Activated CD4-positive, alpha-beta T cell treated with anti-CD3 and anti-CD28 coated beads for 48 hours (primary cell): ENCODE results near the gene KRTAP19-5.

ENCODE experiments used
- DNase-seq: peaks from one replicate; pipeline ENCODE4 v3.0.0-alpha.2; 2020

The KRTAP19-5 gene

DNA sequence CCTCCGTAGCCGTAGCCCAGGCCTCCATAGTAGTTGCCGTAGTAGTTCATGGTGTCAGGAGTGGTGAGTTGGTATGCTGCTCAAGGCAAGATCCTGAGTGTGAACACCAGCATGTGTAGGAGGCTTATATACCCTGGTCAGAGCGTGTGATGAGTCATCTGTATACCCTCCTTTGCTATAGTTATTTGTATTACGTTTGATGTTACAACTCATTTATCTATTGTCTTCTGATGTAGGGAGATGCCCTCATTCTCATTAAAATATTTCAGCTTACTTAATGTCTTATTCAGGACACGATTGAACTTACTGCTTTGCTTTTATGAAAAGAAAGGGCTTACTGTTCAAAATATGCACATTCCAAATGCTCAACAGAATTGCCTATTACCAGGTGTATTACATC lies at the start of gene KRTAP19-5:
Gene KRTAP19-5 (minus strand): TSS at position 101 of the 400 bp plus-strand sequence. CDS start 51 bp downstream, at position 50.
- DNase-seq, result no peak

- DNase-seq, result no peak
Observed at GRCh38 chr21:30541764-30542163, 39.8 kb upstream of the KRTAP19-5 start, which contains the start of gene KRTAP19-6. KRTAP19-6 (minus strand) TSS chr21:30541864; CDS start chr21:30541833, 31 bp downstream.

- no peak for DNase-seq
Observed at GRCh38 chr21:30518876-30519275, 16.9 kb upstream of the KRTAP19-5 start.

DNA sequence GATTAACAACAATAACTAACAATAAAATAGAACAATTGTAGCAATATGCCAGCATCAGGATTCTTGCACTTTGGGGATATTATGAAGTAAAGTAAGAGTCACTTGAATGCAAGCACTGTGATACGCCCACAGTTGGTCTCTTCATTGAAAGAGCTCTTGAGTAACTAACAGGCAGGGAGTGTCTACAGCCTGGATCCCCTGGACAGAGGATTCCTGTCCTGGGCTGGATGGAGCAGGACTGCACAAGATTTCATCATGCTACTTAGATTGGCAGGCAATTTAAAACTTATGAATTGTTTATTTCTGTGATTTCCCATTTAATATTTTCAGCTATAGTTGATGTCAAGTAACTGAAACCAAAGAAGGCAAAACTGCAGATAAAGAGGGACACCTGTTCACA lies 13.7 kb upstream of the KRTAP19-5 start:
- DNase-seq, result no peak

- peak; percentile 14 for DNase-seq
Observed at GRCh38 chr21:30505621-30506205, 3.8 kb upstream of the KRTAP19-5 start.

GRCh38 chr21:30497065-30497464 lies 4.9 kb downstream of the KRTAP19-5 start, which contains the start of gene KRTAP19-4:
KRTAP19-4 (minus strand) TSS chr21:30497165; CDS start chr21:30497110, 55 bp downstream.
- DNase-seq, result no peak

GRCh38 chr21:30491963-30492428 lies 9.9 kb downstream of the KRTAP19-5 start, which contains the start of gene KRTAP19-3:
KRTAP19-3 (minus strand) TSS chr21:30492013; CDS start chr21:30491957, 56 bp downstream.
- no peak for DNase-seq

GRCh38 chr21:30487336-30487735 lies 14.6 kb downstream of the KRTAP19-5 start, which contains the start of gene KRTAP19-2:
KRTAP19-2 (minus strand) TSS chr21:30487436; CDS start chr21:30487348, 88 bp downstream.
- DNase-seq, result no peak

DNA sequence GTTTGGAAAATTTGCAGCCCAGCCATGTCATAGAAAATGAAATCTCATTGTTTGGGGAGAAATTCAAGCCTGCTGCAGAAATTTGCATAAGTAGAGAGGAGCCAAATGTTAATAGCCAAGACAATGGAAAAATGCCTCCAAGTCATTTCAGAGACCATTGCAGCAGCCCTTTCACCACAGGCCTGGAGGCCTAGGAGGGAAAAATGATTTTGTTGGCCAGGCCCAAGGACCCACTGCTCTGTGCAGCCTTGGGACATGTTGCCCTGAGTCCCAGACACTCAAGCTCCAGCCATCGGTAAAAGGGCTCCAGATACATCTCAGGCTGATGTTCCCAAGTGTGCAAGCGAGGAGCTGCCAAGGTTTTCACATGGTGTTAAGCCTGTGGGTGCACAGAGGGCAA lies 15.8 kb downstream of the KRTAP19-5 start:
- no peak for DNase-seq

- no peak for DNase-seq
Observed at GRCh38 chr21:30482130-30482529, 19.8 kb downstream of the KRTAP19-5 start.

GRCh38 chr21:30480145-30480544 lies 21.8 kb downstream of the KRTAP19-5 start, which contains the start of gene KRTAP19-1:
KRTAP19-1 (minus strand) TSS chr21:30480367; CDS start chr21:30480317, 50 bp downstream.
- DNase-seq, result no peak

DNA sequence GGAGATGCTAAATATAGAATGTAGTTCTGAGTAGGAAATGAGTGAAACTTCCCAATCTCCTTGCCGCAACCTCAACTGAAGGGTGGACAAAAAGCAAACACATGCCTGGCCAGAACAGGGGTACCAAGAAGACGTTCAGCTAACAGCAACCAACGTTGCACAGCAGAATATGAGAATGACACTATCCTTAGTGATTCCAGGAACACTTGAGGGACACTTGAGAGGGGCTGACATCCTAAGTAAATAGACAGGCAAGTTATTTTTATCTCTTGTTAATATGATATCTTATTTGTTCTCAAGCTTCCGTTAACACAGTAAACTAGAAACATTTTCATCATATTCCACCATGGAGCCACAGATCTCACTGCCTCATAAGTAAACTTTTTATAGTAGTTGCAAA lies 22.7 kb downstream of the KRTAP19-5 start:
- DNase-seq, result no peak

DNA sequence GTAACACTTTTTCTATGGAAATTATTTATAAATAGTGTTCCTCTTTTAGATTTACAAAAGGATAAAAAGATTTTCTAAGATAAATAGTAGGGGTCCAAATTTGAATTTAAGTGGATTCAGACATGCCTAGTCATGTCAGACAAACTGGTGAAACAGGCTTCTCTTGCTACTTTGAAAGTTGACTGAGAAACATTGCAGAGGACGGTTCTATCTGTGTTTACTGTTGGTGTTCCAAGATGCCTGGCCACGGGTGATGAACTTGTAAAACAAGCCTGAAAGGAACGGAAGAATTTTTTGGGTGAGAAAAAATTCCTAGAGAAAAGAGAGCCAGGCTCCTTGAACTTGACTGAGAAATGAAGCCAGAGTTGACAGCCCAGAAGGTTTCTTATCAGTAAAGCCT lies 23.9 kb downstream of the KRTAP19-5 start:
- DNase-seq, result no peak

DNA sequence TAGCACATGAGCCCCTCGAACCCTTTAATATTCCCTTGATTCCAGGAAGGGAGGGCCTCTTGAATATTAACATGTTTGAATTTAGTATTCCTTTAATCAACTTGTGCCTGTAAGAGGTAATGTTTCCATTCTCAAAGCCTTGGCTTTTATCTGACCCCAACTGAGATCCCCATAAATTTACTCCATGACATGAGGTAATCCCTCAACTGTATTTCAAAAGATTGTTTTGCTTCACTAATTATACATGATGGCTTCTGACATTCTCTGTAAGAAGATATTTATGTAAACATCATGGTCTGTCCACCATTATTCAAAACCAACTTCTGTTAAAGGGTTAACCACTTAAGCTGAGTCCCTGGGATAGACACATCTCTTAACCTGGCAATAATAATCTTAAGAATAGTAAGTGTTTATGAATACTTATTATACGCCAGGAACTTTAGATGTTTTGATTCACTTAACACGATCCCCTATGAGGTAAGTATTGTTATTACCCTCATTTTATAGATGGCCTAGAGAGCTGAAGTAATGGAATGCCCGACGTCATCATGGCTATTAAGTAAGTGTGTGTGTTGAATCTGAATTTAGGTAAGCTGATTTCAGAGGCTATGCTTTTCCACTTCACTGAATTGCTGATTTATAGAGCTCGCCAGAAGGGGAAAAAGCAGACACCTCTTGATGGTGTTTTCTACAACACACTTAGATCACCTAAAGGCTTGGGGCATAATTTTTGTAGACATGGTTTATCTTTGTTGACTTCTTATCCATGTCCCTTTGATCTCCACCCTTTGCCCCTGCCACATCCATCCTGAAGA lies 32.8 kb downstream of the KRTAP19-5 start:
- no peak for DNase-seq

- DNase-seq, result peak; percentile 2
Observed at GRCh38 chr21:30463713-30464112, 38.2 kb downstream of the KRTAP19-5 start.
